Motor neuron (in vitro differentiated cells): ENCODE results near the gene SMAD9. TPM values are rescaled to one million over a fixed set of nuclear protein-coding genes. Genes with fewer than 3 reads are reported as not detected.

Experiments used
- ATAC-seq, 8 experiments: fragments of 200-7000 bp; cut with Tn5 transposase; replicated peaks in 6 of 8; 2 replicates each; pipeline ENCODE4 v1.8.0; 2021; ENCODE audit warnings: mild to moderate bottlenecking in 8 of 8, moderate library complexity in 8 of 8
- H3K27ac ChIP-seq, 2 donors: fragments of 250-450 bp; sonication (Bioruptor Pico); 2 replicates each; pipeline ENCODE4 v1.9.0; 2021; ENCODE audit warnings: antibody characterized with exemption in 2 of 2, mild to moderate bottlenecking in 2 of 2, moderate library complexity in 1 of 2
- H3K4me1 ChIP-seq, 2 donors: fragments of 250-450 bp; sonication (Bioruptor Pico); replicated peaks in 1 of 2; 2 replicates each; pipeline ENCODE4 v1.6.1; 2021; ENCODE audit warnings: antibody characterized with exemption in 2 of 2, mild to moderate bottlenecking in 2 of 2, moderate library complexity in 1 of 2
- H3K4me3 ChIP-seq, 5 donors: fragments of 250-450 bp; sonication (Bioruptor Pico); 2 replicates each; pipeline ENCODE4 v1.9.0; 2021; ENCODE audit warnings: antibody characterized with exemption in 5 of 5, mild to moderate bottlenecking in 5 of 5, moderate library complexity in 4 of 5
- WGBS, 10 experiments: fragments of 450-650 bp; shearing (Covaris generic); methylation state at CpG; one replicate each; pipeline ENCODE4 v1.0.0; 2022; 5-methylcytosine and 5-hydroxymethylcytosine counted together
- in situ Hi-C, 9 experiments: fragments of 400-800 bp; cut with MboI; loops; one replicate each; pipeline ENCODE4 v1.15.0; 2021; ENCODE audit warnings: low sequenced_read_pairs in 9 of 9, low pct_unique_long_range_greater_than_20kb in 2 of 9; ENCODE audit not compliant: unreplicated experiment in 9 of 9
- total RNA-seq, 8 experiments: library from RNA; unstranded; fragments of 300-600 nt; gene quantifications; 2 replicates each; pipeline versions ENCODE4 v1.2.3 to v1.2.4, GENCODE V29; 2022

Gene SMAD9
- total RNA-seq = 10 to 100 TPM in 1 of 8 experiments, 1 to 10 TPM in 7; 1.4 to 23.5 (median 5.0) TPM

GRCh38 chr13:36919833-36920615 is at the start of gene SMAD9:
Gene SMAD9 (minus strand): TSS chr13:36920238. CDS start chr13:36879689, 40,549 bp downstream.
- peak within 1 kb of the TSS in 1 of 2 donors; percentile 36 for H3K27ac ChIP-seq
- peak; percentile 68 to 88 (median 84) for ATAC-seq
- H3K4me3 ChIP-seq = peak within 1 kb of the TSS; percentile 54 to 82 (median 60)
- no CpG with 5 or more reads among the region's 104 CpGs for WGBS, 10 experiments
- in situ Hi-C loops = no loop called here
- peaks cover 10 to 13% of the 10 kb centered on the region in 2 donors for H3K4me1 ChIP-seq

GRCh38 chr13:36966404-36966803 is 46.4 kb upstream of the SMAD9 start:
- in situ Hi-C loops = loop anchor here in 1 of 9 experiments (25.0 kb wide), 1 partner anchor 104 kb away; no protein-coding TSS in a partner anchor
- no peak for ATAC-seq
- 76 to 100% (median 94%) methylated on average over 1 to 3 of the region's 4 CpGs; no CpG with 5 or more reads in 3 of the 10 experiments for WGBS, 10 experiments
- Histone ChIP-seq H3K27ac (no peak overlapping the region), H3K4me3 (no peak overlapping the region), H3K4me1 (no peaks in the 10 kb centered on the region)

- peak in 2 of 8 experiments; percentile 76 to 77 for ATAC-seq
- Histone ChIP-seq H3K4me3 (no peak overlapping the region), H3K27ac (no peak overlapping the region), H3K4me1 (no peaks in the 10 kb centered on the region)
- in situ Hi-C loops = loop anchor here in 1 of 9 experiments (25.0 kb wide), 1 partner anchor 103 kb away; no protein-coding TSS in a partner anchor
- 0 to 100% (median 57%) methylated on average over 1 to 2 of the region's 2 CpGs; no CpG with 5 or more reads in 3 of the 10 experiments for WGBS, 10 experiments
Observed at GRCh38 chr13:36965767-36966166, 45.7 kb upstream of the SMAD9 start.

- 48 to 100% (median 100%) methylated on average over 1 to 2 of the region's 2 CpGs; no CpG with 5 or more reads in 1 of the 10 experiments for WGBS, 10 experiments
- Histone ChIP-seq H3K4me3 (no peak overlapping the region), H3K4me1 (no peaks in the 10 kb centered on the region), H3K27ac (no peak overlapping the region)
- in situ Hi-C loops = loop anchor here in 1 of 9 experiments (25.0 kb wide), 1 partner anchor 97 kb away; no protein-coding TSS in a partner anchor
- ATAC-seq = no peak
Observed at GRCh38 chr13:36959456-36960116, 39.5 kb upstream of the SMAD9 start.

- Histone ChIP-seq H3K4me3 (no peak overlapping the region), H3K4me1 (no peaks in the 10 kb centered on the region), H3K27ac (no peak overlapping the region)
- peak in 3 of 8 experiments; percentile 52 to 86 (median 66) for ATAC-seq
- in situ Hi-C loops = loop anchor here in 1 of 9 experiments (25.0 kb wide), 1 partner anchor 92 kb away; no protein-coding TSS in a partner anchor
Observed at GRCh38 chr13:36954542-36954941, 34.5 kb upstream of the SMAD9 start.

GRCh38 chr13:36950920-36951319 is 30.9 kb upstream of the SMAD9 start:
- Histone ChIP-seq H3K4me1 (no peaks in the 10 kb centered on the region), H3K4me3 (no peak overlapping the region), H3K27ac (no peak overlapping the region)
- ATAC-seq = no peak
- in situ Hi-C loops = loop anchor here in 1 of 9 experiments (25.0 kb wide), 1 partner anchor 89 kb away; no protein-coding TSS in a partner anchor
- WGBS, 10 experiments = 60 to 100% (median 96%) methylated on average over 1 to 2 of the region's 2 CpGs; no CpG with 5 or more reads in 1 of the 10 experiments

GRCh38 chr13:36950330-36950729 is 30.3 kb upstream of the SMAD9 start:
- Histone ChIP-seq H3K4me1 (no peaks in the 10 kb centered on the region), H3K4me3 (no peak overlapping the region), H3K27ac (no peak overlapping the region)
- WGBS, 10 experiments = 85 to 100% (median 93%) methylated on average over 2 to 4 of the region's 4 CpGs; no CpG with 5 or more reads in 1 of the 10 experiments
- in situ Hi-C loops = loop anchor here in 1 of 9 experiments (25.0 kb wide), 1 partner anchor 88 kb away; no protein-coding TSS in a partner anchor
- no peak for ATAC-seq

GRCh38 chr13:36945078-36945477 is 25.0 kb upstream of the SMAD9 start:
- ATAC-seq = peak in 3 of 8 experiments; percentile 24 to 34 (median 30)
- H3K4me1 ChIP-seq = no peaks in the 10 kb centered on the region
- in situ Hi-C loops = no loop called here
- no peak overlapping the region for H3K27ac ChIP-seq
- no peak overlapping the region for H3K4me3 ChIP-seq
- WGBS, 10 experiments = 15 to 100% (median 35%) methylated on average over 1 to 2 of the region's 3 CpGs; no CpG with 5 or more reads in 4 of the 10 experiments

- no peak overlapping the region for H3K27ac ChIP-seq
- no peaks in the 10 kb centered on the region for H3K4me1 ChIP-seq
- 63 to 88% (median 75%) methylated on average over 2 to 7 of the region's 7 CpGs; no CpG with 5 or more reads in 3 of the 10 experiments for WGBS, 10 experiments
- no peak overlapping the region for H3K4me3 ChIP-seq
- in situ Hi-C loops = no loop called here
- no peak for ATAC-seq
Observed at GRCh38 chr13:36925603-36926002, 5.6 kb upstream of the SMAD9 start.

GRCh38 chr13:36924001-36924400 is 4.0 kb upstream of the SMAD9 start:
- in situ Hi-C loops = no loop called here
- no peaks in the 10 kb centered on the region for H3K4me1 ChIP-seq
- no peak overlapping the region for H3K4me3 ChIP-seq
- ATAC-seq = no peak
- WGBS, 10 experiments = 0 to 73% (median 15%) methylated on average over 1 to 3 of the region's 3 CpGs; no CpG with 5 or more reads in 6 of the 10 experiments
- H3K27ac ChIP-seq = no peak overlapping the region

- in situ Hi-C loops = no loop called here
- ATAC-seq = no peak
- Histone ChIP-seq H3K27ac (no peak overlapping the region), H3K4me3 (no peak overlapping the region), H3K4me1 (peaks cover 10 to 13% of the 10 kb centered on the region in 2 donors)
- 69 to 100% (median 81%) methylated on average over 3 to 10 of the region's 10 CpGs; no CpG with 5 or more reads in 1 of the 10 experiments for WGBS, 10 experiments
Observed at GRCh38 chr13:36921631-36922301, 1.7 kb upstream of the SMAD9 start.

GRCh38 chr13:36920616-36921185 is 663 bp upstream of the SMAD9 start:
- WGBS, 10 experiments = 40 to 100% (median 85%) methylated on average over 1 to 7 of the region's 9 CpGs; no CpG with 5 or more reads in 2 of the 10 experiments
- in situ Hi-C loops = no loop called here

More at GRCh38 chr13:36920616-36921185, 663 bp upstream of the SMAD9 start:
- Histone ChIP-seq H3K4me1 (peaks cover 10 to 13% of the 10 kb centered on the region in 2 donors), H3K4me3 (peak overlapping the region; percentile 54 to 82 (median 60)), H3K27ac (peak overlapping the region in 1 of 2 donors; percentile 36)
- ATAC-seq = peak in 2 of 8 experiments; percentile 12 to 15
